Ovary (tissue), 3 donors: ENCODE data around the gene SCGB1D1.

ENCODE experiments used
- CTCF ChIP-seq, 3 donors: fragments of 450-650 bp in 2 of 3; fragments of 200-600 bp in 1 of 3; IDR thresholded peaks; one replicate each; pipeline versions ENCODE4 v1.5.1 to v1.8.0; 2016 to 2022; ENCODE audit warnings: antibody characterized with exemption in 3 of 3, mild to moderate bottlenecking in 1 of 3
- POLR2A ChIP-seq: fragments of 450-650 bp; IDR thresholded peaks from one replicate; pipeline ENCODE4 v1.6.1; 2017; ENCODE audit warnings: antibody characterized with exemption, mild to moderate bottlenecking, moderate library complexity
- donor health status: DM: no; HTN: no; CAD: no.

GRCh38 chr11:62153087-62153395 lies 37.0 kb upstream of the SCGB1D1 start:
- no peak for TF ChIP-seq CTCF (IDR thresholded peaks at IDR 0.05)
- TF ChIP-seq POLR2A = no peak
